Aorta (tissue), 5 donors: ENCODE results near the gene ATP2B3. TPM values are rescaled to one million over a fixed set of nuclear protein-coding genes. Genes with fewer than 3 reads are reported as not detected.
A peak's percentile ranks its signal among the peaks of the same experiment; 100 is the strongest.

Experiments
- ATAC-seq: fragments of 200-7000 bp; cut with Tn5 transposase; one replicate; pipeline ENCODE4 v1.9.1; 2022; ENCODE audit warnings: moderate library complexity; ENCODE audit not compliant: low FRiP score
- DNase-seq, 2 donors: peaks; one replicate each; pipeline ENCODE4 v3.0.0-alpha.2; 2020
- H3K27ac ChIP-seq, 2 donors: one replicate each; pipeline ENCODE4 v1.5.1; 2013; ENCODE audit warnings: low read length in 2 of 2, mild to moderate bottlenecking in 2 of 2, moderate library complexity in 2 of 2, control low read depth in 1 of 2, inconsistent platforms in 1 of 2, low read depth in 1 of 2
- H3K27me3 ChIP-seq, 2 donors: one replicate each; pipeline ENCODE4 v1.6.1; 2013; ENCODE audit warnings: control low read depth in 1 of 2, low read length in 1 of 2, mild to moderate bottlenecking in 1 of 2, moderate library complexity in 1 of 2; ENCODE audit not compliant: insufficient read depth in 2 of 2, control insufficient read depth in 1 of 2
- H3K36me3 ChIP-seq, 2 donors: one replicate each; pipeline ENCODE4 v1.6.1; 2013; ENCODE audit warnings: control low read depth in 1 of 2, low read length in 1 of 2, mild to moderate bottlenecking in 1 of 2; ENCODE audit not compliant: insufficient read depth in 2 of 2, control insufficient read depth in 1 of 2
- H3K4me1 ChIP-seq, 2 donors: one replicate each; pipeline ENCODE4 v1.6.1; 2013; ENCODE audit warnings: low read length in 2 of 2, control low read depth in 1 of 2, mild to moderate bottlenecking in 1 of 2, moderate library complexity in 1 of 2; ENCODE audit not compliant: insufficient read depth in 2 of 2, control insufficient read depth in 1 of 2
- H3K4me3 ChIP-seq, 2 donors: one replicate each; pipeline ENCODE4 v1.5.1; 2013; ENCODE audit warnings: low read length in 2 of 2, control low read depth in 1 of 2, mild to moderate bottlenecking in 1 of 2
- H3K9me3 ChIP-seq: one replicate; pipeline ENCODE4 v1.6.1; 2013; ENCODE audit warnings: mild to moderate bottlenecking, low read length; ENCODE audit not compliant: control insufficient read depth
- WGBS, 2 donors: extraction: QIAGEN DNeasy Blood & Tissue Kit; methylation state at CpG; one replicate each; pipeline ENCODE4 v1.1.7; 2013; 5-methylcytosine and 5-hydroxymethylcytosine counted together
- intact Hi-C, 2 donors: fragments of 100-400 bp; cut with DNase I; formaldehyde crosslinking; loops; one replicate each; pipeline versions ENCODE4 v1.14.2 to v1.15.0; 2022
- polyA plus RNA-seq, 2 donors: library from polyadenylated mRNA; stranded (reverse); fragments of 200-250 nt; gene quantifications; one replicate each; pipeline ENCODE4 v1.2.3, GENCODE V29; 2013
- total RNA-seq, 2 donors: library from RNA; stranded (reverse); fragmentation: NEBNext Ultra II Directional; extraction: Animal tissue kit (Norgen Biotek cat#: 25700); gene quantifications; one replicate each; pipeline ENCODE4 v1.2.1, GENCODE V29; 2021
- donor health status: healthy with polysubstance abuse.
- donor health status: Bipolar disorder and iron deficiency.
- donor health status: DM: no; HTN: no; CAD: no.
- donor health status: DM: no; HTN: no; CAD: no.
- donor health status: DM: yes; HTN: yes; CAD: no.

ATP2B3 gene
- total and polyA plus RNA-seq, 4 donors, result 0.19 to 0.27 (median 0.20) TPM; not detected in 1

DNA sequence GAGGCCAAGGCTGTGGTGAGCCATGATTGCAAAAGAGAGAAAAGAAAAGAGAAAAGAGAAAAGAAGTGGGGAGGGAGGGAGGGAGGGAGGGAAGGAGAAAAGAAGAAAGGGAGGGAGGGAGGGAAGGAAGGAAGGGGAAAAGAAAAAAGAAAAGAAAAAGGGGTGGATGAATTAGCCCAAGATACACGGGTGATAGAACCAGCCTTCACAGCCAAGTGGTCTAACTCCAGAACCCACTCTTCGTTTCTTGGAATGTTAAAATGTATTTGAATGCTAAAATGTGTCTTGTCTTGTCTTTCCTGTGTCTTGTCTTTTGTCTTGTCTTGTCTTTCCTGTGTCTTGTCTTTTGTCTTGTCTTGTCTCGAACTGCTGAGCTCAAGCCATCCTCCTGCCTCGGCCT is 68.4 kb downstream of the ATP2B3 start:
- Histone ChIP-seq H3K27ac (no peak overlapping the region), H3K4me1 (no peaks in the 10 kb centered on the region), H3K36me3 (no peaks in the 10 kb centered on the region), H3K27me3 (no peaks in the 10 kb centered on the region), H3K4me3 (no peak overlapping the region), H3K9me3 (no peaks in the 10 kb centered on the region)
- WGBS, 2 donors, result 80 to 91% methylated on average over 4 of the region's 4 CpGs
- intact Hi-C loops, result no loop called here
- no peak for DNase-seq
- no peak for ATAC-seq

DNA sequence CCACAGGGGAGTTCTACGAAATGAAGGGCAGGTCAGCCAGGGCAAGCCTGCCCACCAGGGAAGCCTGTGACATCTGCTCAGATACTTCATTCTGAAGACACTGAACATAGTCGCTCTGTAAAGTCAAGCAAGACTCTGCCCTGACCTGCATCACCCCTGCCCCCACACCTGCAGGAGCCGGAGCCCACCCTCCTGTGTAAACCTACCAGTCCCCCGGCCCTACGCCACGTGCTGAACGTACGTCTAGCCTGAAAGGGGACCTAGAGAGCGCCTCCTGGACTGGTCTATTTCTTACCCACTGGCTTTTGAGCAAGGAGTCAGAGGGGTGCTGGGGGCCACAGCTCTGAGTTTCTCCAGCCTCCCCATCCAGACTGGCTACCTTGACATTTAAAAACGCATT is 69.9 kb downstream of the ATP2B3 start:
- ATAC-seq (no peak), DNase-seq (no peak)
- no peaks in the 10 kb centered on the region for H3K27me3 ChIP-seq
- H3K36me3 ChIP-seq, result peaks cover 0 to 2% of the 10 kb centered on the region in 2 donors
- WGBS, 2 donors, result 90 to 96% methylated on average over 10 of the region's 10 CpGs
- H3K27ac ChIP-seq, result no peak overlapping the region
- intact Hi-C loops, result no loop called here
- no peaks in the 10 kb centered on the region for H3K9me3 ChIP-seq
- no peaks in the 10 kb centered on the region for H3K4me1 ChIP-seq
- H3K4me3 ChIP-seq, result no peak overlapping the region

DNA sequence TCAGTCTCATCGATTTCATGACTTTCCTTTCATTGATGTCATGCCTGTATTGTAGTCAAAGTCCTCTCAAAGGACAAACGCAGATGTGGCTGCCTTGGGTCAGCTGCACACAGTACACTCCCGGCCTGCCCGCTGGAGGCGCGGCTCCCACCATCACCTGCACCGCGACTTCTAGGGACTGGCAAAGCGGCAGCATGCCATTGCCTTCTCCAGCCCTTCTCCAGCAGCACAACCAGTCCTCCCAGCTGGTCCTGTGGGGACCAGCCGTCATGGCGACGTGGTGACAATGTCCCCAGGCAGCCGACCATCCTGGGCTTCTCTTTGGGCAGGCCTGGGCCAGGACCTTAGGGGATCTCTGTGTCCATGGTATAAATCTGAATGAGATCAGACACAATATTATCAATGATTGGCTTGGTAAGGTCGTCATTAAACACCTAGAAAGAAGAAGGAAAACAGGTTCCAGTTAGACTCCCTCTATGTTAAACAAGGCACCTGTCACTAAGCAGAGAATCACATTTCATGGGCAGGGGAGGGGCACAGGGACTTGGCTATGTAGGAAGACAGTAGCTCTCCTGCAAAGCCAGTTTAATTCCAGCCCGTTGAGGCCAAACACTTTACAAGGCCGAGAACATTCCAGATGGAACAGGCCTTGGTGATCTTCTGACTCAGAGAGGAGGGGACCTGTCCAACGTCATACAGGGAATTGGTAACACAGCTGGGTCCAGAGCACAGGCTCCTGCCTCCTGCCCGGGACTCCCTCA is 70.8 kb downstream of the ATP2B3 start:
- no peak overlapping the region for H3K27ac ChIP-seq
- ATAC-seq, result no peak
- intact Hi-C loops, result no loop called here
- H3K4me1 ChIP-seq, result no peaks in the 10 kb centered on the region
- H3K4me3 ChIP-seq, result no peak overlapping the region
- no peaks in the 10 kb centered on the region for H3K9me3 ChIP-seq
- 87 to 94% methylated on average over 18 of the region's 18 CpGs for WGBS, 2 donors
- peaks cover 0 to 2% of the 10 kb centered on the region in 2 donors for H3K36me3 ChIP-seq
- no peaks in the 10 kb centered on the region for H3K27me3 ChIP-seq
- DNase-seq, result no peak

DNA sequence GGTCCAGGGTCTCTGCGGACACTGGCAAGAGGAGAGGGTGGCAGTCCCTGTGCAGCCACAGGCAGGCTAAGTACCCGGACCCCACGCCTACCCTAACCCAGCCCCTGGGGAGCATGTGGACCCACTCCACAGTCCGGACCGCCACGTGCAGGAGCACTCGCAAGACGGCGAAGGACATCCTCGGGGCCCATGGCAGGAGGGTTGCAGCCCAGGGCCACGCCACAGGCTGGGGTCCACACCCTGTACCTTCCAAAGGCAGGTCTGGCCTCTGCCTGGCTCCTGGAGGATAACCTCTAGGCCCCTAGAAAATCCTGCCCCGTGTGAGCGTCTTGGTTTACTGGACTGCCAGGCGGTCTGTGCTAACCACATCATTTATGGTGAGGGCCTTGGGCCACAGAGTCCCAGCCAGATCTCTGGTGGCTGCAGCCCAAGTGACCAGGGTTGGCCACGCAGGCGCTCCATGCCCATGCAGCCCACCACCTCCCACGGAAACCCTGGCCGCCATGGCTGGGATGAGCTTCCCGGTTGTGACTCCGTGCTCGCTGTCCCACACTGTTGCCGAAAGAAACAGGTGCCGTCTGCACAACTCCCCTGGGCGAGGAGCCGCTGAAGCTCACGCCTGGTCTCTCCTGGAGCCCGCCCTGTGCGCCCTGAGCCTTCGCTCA is 71.5 kb downstream of the ATP2B3 start:
- H3K27me3 ChIP-seq, result no peaks in the 10 kb centered on the region
- H3K4me3 ChIP-seq, result no peak overlapping the region
- no peak for DNase-seq
- no peaks in the 10 kb centered on the region for H3K4me1 ChIP-seq
- H3K9me3 ChIP-seq, result no peaks in the 10 kb centered on the region
- intact Hi-C loops, result no loop called here
- peaks cover 0 to 2% of the 10 kb centered on the region in 2 donors for H3K36me3 ChIP-seq
- WGBS, 2 donors, result 93 to 97% methylated on average over 28 to 29 of the region's 29 CpGs
- ATAC-seq, result peak; percentile 34
- H3K27ac ChIP-seq, result no peak overlapping the region

DNA sequence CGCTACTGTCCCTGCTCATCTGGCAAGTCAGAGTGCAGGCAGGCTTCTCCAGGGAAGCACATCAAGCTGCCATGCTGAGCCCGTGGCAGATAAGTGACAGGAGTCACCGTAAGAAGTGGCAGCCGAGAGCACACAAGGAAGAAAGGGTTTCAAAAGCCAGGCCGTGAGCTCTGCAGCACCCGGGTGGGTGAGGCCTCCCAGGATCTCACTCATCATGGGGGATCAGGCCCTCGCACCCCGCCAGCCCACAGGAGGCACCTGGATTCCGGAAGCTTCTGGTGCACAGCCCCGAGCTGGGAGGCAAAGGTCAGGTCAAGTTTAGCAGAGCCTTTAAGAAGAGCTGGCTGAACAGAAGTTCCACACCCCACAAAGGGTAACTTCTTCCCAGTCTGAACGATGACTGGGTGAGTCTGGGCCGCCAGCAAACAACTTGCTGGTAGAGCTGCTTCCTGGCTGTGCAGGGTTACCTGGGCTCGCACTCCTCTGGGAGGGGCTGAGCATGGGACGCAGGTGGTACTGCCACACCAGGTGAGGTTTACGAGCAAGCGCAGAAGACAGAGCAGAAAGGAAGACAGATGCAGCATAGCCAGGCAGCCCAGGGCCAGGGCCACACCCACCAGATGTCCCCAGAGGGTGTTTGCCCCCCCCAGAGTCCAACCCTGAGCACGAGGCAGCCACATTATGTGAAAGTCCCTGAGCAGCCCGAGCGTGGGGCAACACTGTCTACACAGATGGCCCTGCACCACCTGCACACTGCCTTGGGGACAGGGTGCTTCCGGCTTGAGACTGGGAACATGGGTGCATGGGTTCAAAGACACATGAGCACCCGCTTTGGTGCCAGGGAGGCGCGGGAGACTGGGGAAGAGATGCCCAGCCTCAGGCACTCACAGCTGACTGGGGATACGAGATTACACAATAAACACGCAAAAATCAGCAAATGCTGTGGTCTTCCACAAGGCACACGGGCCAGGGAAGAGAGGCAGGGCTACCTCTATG is 73.8 kb downstream of the ATP2B3 start:
- Histone ChIP-seq H3K27ac (no peak overlapping the region), H3K4me1 (no peaks in the 10 kb centered on the region), H3K36me3 (peaks cover 0 to 5% of the 10 kb centered on the region in 2 donors), H3K4me3 (no peak overlapping the region), H3K9me3 (no peaks in the 10 kb centered on the region), H3K27me3 (no peaks in the 10 kb centered on the region)
- 84 to 87% methylated on average over 26 of the region's 26 CpGs for WGBS, 2 donors
- ATAC-seq (no peak), DNase-seq (peak in 1 of 2 donors; percentile 66)
- intact Hi-C loops, result no loop called here

DNA sequence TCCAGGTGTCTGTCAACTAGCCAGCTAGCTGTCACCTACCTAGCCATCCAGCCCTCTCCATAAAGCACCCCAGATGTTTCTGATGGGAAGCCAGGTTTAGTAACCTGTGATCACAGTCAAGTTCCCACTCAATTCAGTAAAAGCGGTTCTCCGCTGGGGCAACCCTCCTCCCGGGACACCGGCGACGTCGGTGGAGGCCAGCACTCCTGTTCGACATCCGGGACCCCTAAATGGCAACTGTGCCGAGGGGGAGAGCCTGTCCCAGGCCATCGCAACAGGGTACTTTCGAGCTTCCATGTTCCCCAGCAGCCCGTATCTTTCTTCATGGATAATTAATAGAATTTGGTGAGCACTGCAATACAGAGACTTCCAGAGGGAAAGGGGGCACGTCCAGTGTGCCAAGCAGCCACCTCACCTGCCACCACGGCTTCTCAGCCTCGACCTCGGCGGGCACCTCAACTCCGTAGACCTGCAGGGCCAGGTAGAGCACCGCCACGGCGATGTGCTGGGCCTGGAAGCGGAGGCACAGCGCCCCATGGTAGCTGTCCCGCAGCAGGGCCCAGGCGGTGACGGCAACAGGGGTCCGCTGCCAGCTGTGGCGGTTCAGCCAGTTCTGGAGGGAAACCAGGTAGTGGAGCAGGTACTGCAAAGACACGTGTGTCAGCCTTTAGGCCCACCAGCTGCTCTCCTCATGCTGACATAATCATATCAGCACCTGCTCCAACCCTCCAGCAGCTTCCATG is 74.8 kb downstream of the ATP2B3 start:
- Histone ChIP-seq H3K9me3 (no peaks in the 10 kb centered on the region), H3K27me3 (no peaks in the 10 kb centered on the region), H3K27ac (no peak overlapping the region), H3K36me3 (peaks cover 0 to 5% of the 10 kb centered on the region in 2 donors), H3K4me1 (no peaks in the 10 kb centered on the region), H3K4me3 (no peak overlapping the region)
- intact Hi-C loops, result no loop called here
- DNase-seq (peak in 1 of 2 donors; percentile 71), ATAC-seq (no peak)
- WGBS, 2 donors, result 93 to 95% methylated on average over 30 of the region's 30 CpGs

DNA sequence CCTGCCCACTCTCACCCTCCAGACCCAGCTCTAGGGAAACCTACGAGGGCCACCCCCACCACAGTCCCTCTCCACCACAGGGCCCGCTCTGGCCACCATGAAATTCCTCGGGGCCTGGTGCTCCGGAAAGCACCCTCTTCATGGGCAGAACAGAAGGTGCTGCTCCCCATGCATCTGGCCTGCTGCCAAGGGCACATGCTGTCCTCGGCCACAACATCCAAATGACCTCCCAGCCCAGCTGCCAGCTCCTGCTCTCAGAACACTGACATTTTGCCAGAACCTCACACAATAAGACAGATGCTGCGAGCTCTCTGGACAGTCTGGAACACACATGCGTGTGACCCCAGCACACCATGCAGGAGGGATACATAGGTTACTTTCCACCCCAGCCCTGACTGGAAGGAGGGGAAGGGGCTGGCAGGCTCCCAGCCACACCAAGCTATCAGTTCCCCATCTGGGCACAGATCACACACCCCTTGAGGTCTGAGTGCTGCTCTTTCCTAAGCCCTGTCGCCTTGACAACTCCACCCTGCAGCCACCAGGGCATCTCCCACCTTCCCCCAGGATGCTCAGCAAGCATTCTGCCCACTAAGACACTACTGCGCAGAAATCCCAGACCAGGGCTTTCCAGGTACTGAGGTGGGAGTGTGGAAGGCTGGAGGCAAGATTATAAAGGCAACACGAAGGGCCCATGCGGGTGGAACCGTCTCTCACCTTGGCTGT is 75.7 kb downstream of the ATP2B3 start:
- Histone ChIP-seq H3K4me3 (no peak overlapping the region), H3K4me1 (no peaks in the 10 kb centered on the region), H3K9me3 (no peaks in the 10 kb centered on the region), H3K36me3 (peaks cover 0 to 5% of the 10 kb centered on the region in 2 donors), H3K27me3 (no peaks in the 10 kb centered on the region), H3K27ac (no peak overlapping the region)
- WGBS, 2 donors, result 85 to 88% methylated on average over 12 of the region's 12 CpGs
- intact Hi-C loops, result no loop called here
- DNase-seq (peak in 1 of 2 donors; percentile 72), ATAC-seq (no peak)
